ENCODE results near the gene KRTAP5-2.
"Not testable (repeated sequence)": the region's sequence is repeated elsewhere in the genome, so short reads cannot be mapped to it uniquely, and the experiment has no call there.

Gene KRTAP5-2

GRCh38 chr11:1628506-1629325, 30.6 kb upstream of the KRTAP5-2 start:
- DNase-seq (ENCODE audit: low read depth in 2 of 2), result peak; percentile 28 to 36

GRCh38 chr11:1625541-1625940, 27.4 kb upstream of the KRTAP5-2 start:
- DNase-seq (ENCODE audit: low read depth in 2 of 2), result no peak

GRCh38 chr11:1624621-1625020, 26.5 kb upstream of the KRTAP5-2 start:
- no peak for DNase-seq (ENCODE audit: low read depth in 2 of 2)

DNA sequence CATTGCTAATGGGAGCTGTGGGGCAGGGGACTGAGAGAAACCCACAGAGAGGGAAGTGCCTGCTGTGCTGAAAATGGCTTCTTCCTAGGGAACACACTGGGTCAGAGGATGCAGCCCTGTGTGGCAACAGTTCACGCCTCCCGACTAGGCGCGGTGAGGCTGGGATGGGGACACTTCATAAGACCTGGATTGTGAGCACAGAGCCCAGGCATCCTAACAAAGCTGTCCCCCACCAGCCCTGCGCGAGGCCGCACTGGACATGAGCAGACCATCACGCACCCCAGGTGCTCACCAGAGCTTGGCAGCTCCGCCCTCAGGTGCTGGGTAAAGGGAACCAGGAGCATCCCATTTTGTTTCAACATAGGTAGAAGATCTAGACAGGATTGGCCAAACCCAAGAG, 25.6 kb upstream of the KRTAP5-2 start:
- no peak for DNase-seq (ENCODE audit: low read depth in 2 of 2)

GRCh38 chr11:1622086-1622485, 24.0 kb upstream of the KRTAP5-2 start, which contains the start of gene KRTAP5-4:
Gene KRTAP5-4 (minus strand): TSS chr11:1622138. CDS start chr11:1622093, 45 bp downstream.
- DNase-seq (ENCODE audit: low read depth in 2 of 2), result no peak

- DNase-seq (ENCODE audit: low read depth in 2 of 2), result no peak
Measured at GRCh38 chr11:1619449-1619848, 21.4 kb upstream of the KRTAP5-2 start.

- no peak for DNase-seq (ENCODE audit: low read depth in 2 of 2)
Measured at GRCh38 chr11:1618231-1618630, 20.1 kb upstream of the KRTAP5-2 start.

- no peak for DNase-seq (ENCODE audit: low read depth in 2 of 2)
Measured at GRCh38 chr11:1608363-1608762, 10.3 kb upstream of the KRTAP5-2 start, which contains the start of gene KRTAP5-3. Gene KRTAP5-3 (minus strand): TSS chr11:1608463. CDS start chr11:1608385, 78 bp downstream.

- DNase-seq (ENCODE audit: low read depth in 2 of 2), result not testable (repeated sequence)
Measured at GRCh38 chr11:1607901-1608300, 9.8 kb upstream of the KRTAP5-2 start.

- not testable (repeated sequence) for DNase-seq (ENCODE audit: low read depth in 2 of 2)
Measured at GRCh38 chr11:1607156-1607845, 9.2 kb upstream of the KRTAP5-2 start.

- not testable (repeated sequence) for DNase-seq (ENCODE audit: low read depth in 2 of 2)
Measured at GRCh38 chr11:1605923-1606322, 7.8 kb upstream of the KRTAP5-2 start.

- no peak for DNase-seq (ENCODE audit: low read depth in 2 of 2)
Measured at GRCh38 chr11:1604711-1605110, 6.6 kb upstream of the KRTAP5-2 start.

GRCh38 chr11:1604181-1604580, 6.1 kb upstream of the KRTAP5-2 start:
- no peak for DNase-seq (ENCODE audit: low read depth in 2 of 2)

- DNase-seq (ENCODE audit: low read depth in 2 of 2), result no peak
Measured at GRCh38 chr11:1603629-1604028, 5.5 kb upstream of the KRTAP5-2 start.

DNA sequence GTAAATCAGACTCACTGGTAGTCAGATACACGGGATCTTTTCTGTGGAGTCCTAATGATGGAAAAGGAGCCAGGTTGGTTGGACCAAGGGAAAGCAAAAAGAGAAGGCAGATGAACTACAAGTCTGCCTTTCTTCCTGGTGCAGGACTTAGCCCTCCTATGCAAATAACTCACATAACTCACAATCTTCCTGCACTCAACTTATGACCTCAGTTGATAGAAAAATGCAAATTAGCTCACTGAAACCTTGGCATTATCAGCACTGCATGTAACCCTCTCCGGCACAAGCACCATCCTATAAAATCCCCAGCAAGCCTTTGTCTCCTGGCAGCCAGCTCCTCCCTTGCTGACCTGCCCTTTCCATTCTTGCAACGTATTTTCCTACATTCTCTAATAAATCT, 3.6 kb upstream of the KRTAP5-2 start:
- DNase-seq (ENCODE audit: low read depth in 2 of 2), result not testable (repeated sequence)

DNA sequence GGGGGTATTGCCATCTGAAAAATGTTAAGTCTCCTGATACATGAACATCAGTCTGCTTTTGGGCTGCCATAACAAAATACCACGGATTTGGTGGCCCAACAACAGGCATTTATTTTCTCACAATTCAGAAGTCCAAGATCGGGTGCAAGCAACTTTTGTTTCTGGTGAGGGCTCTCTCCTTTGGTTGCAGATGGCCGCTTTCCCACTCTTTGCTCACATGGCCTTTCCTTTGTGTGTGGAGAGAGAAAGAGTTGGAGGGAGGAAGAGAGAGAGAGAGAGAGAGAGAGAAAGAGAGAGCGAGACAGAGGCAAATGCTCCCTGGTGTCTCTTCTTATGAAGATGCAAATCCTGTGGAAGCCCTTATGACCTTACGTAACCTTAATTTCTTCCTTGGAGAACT, 2.5 kb upstream of the KRTAP5-2 start:
- no peak for DNase-seq (ENCODE audit: low read depth in 2 of 2)

- DNase-seq (ENCODE audit: low read depth in 2 of 2), result no peak
Measured at GRCh38 chr11:1598816-1599215, 722 bp upstream of the KRTAP5-2 start.

DNA sequence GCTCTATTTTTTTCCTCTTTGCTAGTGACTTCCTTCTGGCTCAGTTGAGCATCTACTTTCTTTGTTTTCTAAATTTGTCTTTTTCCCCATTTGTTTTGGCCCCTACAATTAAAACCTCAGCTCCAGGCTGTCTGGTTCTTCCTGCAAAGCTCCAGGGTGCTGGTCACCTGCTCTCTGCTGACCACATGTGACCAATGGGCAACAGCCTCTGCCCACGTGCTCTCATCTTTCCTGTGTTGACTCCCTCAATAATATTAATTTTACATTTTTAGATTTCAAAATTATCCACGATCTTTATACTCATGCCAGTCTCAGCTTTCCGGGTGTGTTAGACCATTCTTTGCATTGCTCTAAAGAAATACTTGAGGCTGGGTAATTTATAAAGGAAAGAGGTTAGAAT, 312 bp upstream of the KRTAP5-2 start:
- DNase-seq (ENCODE audit: low read depth in 2 of 2), result not testable (repeated sequence)

DNA sequence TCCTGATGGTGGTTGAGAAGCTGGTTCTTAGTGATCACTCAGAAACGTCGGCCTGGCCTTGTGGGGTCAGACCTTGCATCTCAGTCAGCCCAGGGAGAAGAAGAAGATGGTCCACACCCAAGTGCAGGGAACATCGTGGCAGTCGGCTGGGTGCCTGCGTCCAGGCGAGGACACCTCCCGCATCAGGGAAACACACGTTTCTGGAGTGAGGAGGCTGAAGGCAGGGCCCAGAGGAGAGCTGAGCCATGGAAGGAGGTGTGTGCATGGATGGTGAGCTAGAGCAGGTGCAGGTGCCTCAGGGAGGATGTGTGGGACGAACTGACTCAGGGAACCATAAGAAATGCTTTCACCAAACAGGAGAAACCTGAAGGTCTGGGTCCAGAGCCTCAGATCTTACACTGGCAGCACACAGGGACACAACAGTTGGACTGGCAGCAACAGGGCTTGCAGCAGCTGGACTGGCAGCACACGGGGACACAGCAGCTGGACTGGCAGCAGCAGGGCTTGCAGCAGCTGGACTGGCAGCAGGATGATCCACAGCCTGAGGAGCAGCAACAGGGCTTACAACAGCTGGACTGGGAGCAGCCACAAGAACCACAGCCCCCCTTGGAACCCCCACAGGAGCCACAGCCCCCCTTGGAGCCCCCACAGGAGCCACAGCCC, 632 bp downstream of the KRTAP5-2 start:
- no peak for DNase-seq (ENCODE audit: low read depth in 2 of 2)

- not testable (repeated sequence) for DNase-seq (ENCODE audit: low read depth in 2 of 2)
Measured at GRCh38 chr11:1596576-1597121, 1.4 kb downstream of the KRTAP5-2 start.

GRCh38 chr11:1595994-1596575, 2.0 kb downstream of the KRTAP5-2 start:
- DNase-seq (ENCODE audit: low read depth in 2 of 2), result not testable (repeated sequence)

GRCh38 chr11:1592628-1593027, 5.5 kb downstream of the KRTAP5-2 start:
- no peak for DNase-seq (ENCODE audit: low read depth in 2 of 2)

Data from stimulated activated CD8-positive, alpha-beta memory T cell treated with anti-CD3 and anti-CD28 coated beads, Interleukin-15, amount 100 ng/mL, for 48 hours (primary cell).